ENCODE measurements around the gene PTPRC.

PTPRC gene

GRCh38 chr1:198653808-198654413, 15.1 kb downstream of the PTPRC start:
- TF ChIP-seq FOXP2 (optimal IDR thresholded peaks at IDR 0.05; ENCODE audit: borderline replicate concordance, extremely low read depth, extremely low read length, insufficient read depth) (no peak), TAF1 (IDR thresholded peaks at IDR 0.05; ENCODE audit: borderline replicate concordance, insufficient read depth, low read length) (no peak)

GRCh38 chr1:198655459-198656121, 16.8 kb downstream of the PTPRC start:
- TF ChIP-seq FOXP2 (optimal IDR thresholded peaks at IDR 0.05; ENCODE audit: borderline replicate concordance, extremely low read depth, extremely low read length, insufficient read depth) (no peak), REST (IDR thresholded peaks at IDR 0.05; ENCODE audit: insufficient read depth in 1 of 2, low read depth in 2 of 2, low read length in 2 of 2) (no peak), TAF1 (IDR thresholded peaks at IDR 0.05; ENCODE audit: borderline replicate concordance, insufficient read depth, low read length) (no peak), POLR2AphosphoS5 (IDR thresholded peaks at IDR 0.05; ENCODE audit: low read depth, low read length) (no peak), SIN3A (IDR thresholded peaks at IDR 0.05; ENCODE audit: borderline replicate concordance, insufficient read depth, low read length) (no peak)

GRCh38 chr1:198656500-198656932, 17.7 kb downstream of the PTPRC start:
- no peak for TF ChIP-seq FOXP2 (optimal IDR thresholded peaks at IDR 0.05; ENCODE audit: borderline replicate concordance, extremely low read depth, extremely low read length, insufficient read depth)
- no peak for TF ChIP-seq REST (IDR thresholded peaks at IDR 0.05; ENCODE audit: insufficient read depth in 1 of 2, low read depth in 2 of 2, low read length in 2 of 2)

- TF ChIP-seq REST (IDR thresholded peaks at IDR 0.05; ENCODE audit: insufficient read depth in 1 of 2, low read depth in 2 of 2, low read length in 2 of 2) (no peak), FOXP2 (optimal IDR thresholded peaks at IDR 0.05; ENCODE audit: borderline replicate concordance, extremely low read depth, extremely low read length, insufficient read depth) (no peak), SIN3A (IDR thresholded peaks at IDR 0.05; ENCODE audit: borderline replicate concordance, insufficient read depth, low read length) (no peak), POLR2AphosphoS5 (IDR thresholded peaks at IDR 0.05; ENCODE audit: low read depth, low read length) (no peak), TAF1 (IDR thresholded peaks at IDR 0.05; ENCODE audit: borderline replicate concordance, insufficient read depth, low read length) (no peak)
Observed at GRCh38 chr1:198657550-198658064, 18.8 kb downstream of the PTPRC start.

- TF ChIP-seq FOXP2 (optimal IDR thresholded peaks at IDR 0.05; ENCODE audit: borderline replicate concordance, extremely low read depth, extremely low read length, insufficient read depth) (no peak), TAF1 (IDR thresholded peaks at IDR 0.05; ENCODE audit: borderline replicate concordance, insufficient read depth, low read length) (no peak), POLR2AphosphoS5 (IDR thresholded peaks at IDR 0.05; ENCODE audit: low read depth, low read length) (no peak), REST (IDR thresholded peaks at IDR 0.05; ENCODE audit: insufficient read depth in 1 of 2, low read depth in 2 of 2, low read length in 2 of 2) (no peak), SIN3A (IDR thresholded peaks at IDR 0.05; ENCODE audit: borderline replicate concordance, insufficient read depth, low read length) (no peak)
Observed at GRCh38 chr1:198660341-198661261, 21.8 kb downstream of the PTPRC start.

Measured in PFSK-1 (cell line).